Measurements from ENCODE around the gene SHCBP1L.

DNA sequence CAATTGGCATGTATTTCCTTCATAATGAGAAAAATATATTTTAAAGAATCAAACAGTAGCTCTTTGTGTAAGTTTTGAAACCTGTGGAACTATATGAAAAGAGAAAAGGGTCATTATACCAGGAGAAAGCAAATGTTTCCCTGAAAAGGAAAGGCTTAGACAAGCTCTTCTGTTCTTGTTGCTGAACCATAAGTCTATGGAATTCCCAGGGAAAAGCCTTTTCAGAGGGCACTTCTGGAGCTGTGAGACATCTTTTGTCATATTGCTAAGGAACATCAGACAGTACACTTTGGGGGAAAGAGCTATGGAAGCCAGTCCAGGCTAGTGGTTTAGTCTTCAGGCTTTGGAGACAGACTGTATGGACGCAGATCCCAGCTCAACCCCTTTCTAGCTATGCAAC lies 12.1 kb upstream of the SHCBP1L start:
- TF ChIP-seq CTCF (IDR thresholded peaks at IDR 0.05) (no peak), POLR2A (IDR thresholded peaks at IDR 0.05) (no peak)
